ENCODE data around the gene RIMS3.

RIMS3 gene

DNA sequence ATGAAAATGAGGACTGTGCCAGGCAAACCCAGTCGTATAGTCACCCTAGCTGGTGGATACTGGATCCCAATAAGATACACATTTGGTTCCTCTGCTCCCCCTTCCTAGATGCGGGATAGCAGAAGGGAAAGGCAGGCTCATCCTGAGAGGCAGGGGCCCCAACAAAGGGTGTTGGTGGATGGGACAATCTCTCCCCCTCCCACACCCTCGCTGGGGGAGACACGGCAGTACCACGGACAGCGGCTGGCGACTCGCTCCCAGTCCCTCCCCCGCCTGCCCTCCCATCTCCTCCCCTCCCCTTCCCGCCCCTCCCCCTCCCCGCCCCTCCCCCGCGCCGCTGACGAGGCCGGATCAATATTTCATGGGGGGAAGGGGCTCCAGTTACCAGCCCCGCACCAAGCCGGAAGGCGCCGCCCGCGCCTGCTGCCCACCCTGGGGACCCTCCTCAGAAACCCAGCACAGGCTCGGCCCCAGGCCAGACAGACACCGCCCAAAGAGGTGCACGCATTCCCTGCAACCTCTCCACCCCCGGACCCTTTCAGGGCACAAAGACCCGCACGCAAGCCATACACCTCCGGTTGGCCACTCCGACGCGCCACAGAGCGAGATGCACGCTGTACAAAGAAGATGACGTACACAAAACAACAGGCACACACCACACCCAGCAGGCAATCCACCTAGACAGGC lies 11.5 kb downstream of the RIMS3 start:
- in situ Hi-C loops (cut with MboI; ENCODE audit: low sequenced_read_pairs) = no loop called here

- in situ Hi-C loops (cut with MboI; ENCODE audit: low sequenced_read_pairs) = no loop called here
Observed at GRCh38 chr1:40652979-40653378, 12.5 kb downstream of the RIMS3 start.

DNA sequence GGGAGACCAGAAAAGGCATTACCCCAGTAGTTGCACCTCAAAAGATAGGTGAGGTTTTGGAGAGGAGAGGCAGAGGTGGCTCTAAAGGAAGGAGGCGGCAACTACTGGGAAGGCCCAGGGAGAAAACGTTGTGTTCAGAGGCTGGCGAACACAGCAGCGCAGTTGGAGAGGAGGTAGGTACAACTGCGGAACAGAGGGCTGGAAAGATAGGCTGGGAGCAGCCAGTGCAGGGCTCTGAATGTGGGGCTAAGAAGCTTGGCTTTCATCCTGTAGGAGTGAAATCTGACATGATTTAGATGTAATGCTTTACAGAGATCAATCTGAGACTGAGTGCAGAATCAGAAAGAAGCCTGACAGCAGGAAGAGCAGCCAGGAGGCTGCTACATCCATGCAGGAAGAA lies 13.0 kb downstream of the RIMS3 start:
- in situ Hi-C loops (cut with MboI; ENCODE audit: low sequenced_read_pairs) = no loop called here

GRCh38 chr1:40651138-40651857 lies 14.2 kb downstream of the RIMS3 start:
- in situ Hi-C loops (cut with MboI; ENCODE audit: low sequenced_read_pairs) = no loop called here

- in situ Hi-C loops (cut with MboI; ENCODE audit: low sequenced_read_pairs) = no loop called here
Observed at GRCh38 chr1:40650075-40650474, 15.4 kb downstream of the RIMS3 start.

- in situ Hi-C loops (cut with MboI; ENCODE audit: low sequenced_read_pairs) = no loop called here
Observed at GRCh38 chr1:40649592-40649930, 15.9 kb downstream of the RIMS3 start.

- in situ Hi-C loops (cut with MboI; ENCODE audit: low sequenced_read_pairs) = no loop called here
Observed at GRCh38 chr1:40648928-40649591, 16.4 kb downstream of the RIMS3 start.

DNA sequence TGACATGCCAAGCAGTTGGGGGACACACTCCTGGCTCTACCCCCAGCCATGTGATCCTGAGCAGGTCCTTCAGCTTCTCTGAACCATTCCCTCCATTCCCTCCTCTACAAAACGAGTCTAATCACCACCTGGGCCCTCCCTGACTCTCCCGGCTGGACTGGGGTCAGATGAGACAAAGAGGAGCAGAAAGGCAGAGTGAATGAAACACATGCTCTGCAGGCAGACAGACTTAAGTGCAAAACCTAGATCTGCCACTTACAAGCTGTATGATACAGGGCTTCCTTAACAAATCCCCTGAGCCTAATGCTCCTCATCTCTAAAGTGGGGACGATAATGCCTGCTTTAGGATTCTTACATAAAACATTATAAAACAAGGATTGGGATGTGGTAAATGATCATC lies 17.3 kb downstream of the RIMS3 start:
- in situ Hi-C loops (cut with MboI; ENCODE audit: low sequenced_read_pairs) = no loop called here

DNA sequence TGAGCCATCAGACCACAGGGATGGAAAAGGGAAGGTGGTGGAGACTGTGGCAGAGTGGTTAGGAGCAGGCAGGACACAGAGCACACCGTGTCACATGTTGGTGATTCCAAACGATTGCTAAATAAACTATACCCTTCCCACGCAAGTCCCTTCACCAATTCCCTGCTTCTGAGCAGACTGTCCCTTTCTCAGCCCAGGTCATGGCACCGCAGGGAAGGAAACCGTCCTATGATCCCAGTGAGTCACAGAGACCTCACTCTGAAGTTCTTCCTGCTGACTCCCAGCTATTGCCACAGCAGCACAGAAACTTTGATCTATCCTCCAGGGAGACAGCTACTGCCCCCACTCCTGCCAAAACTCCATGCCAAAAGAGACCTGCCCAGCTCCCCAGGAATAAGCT lies 19.2 kb downstream of the RIMS3 start:
- in situ Hi-C loops (cut with MboI; ENCODE audit: low sequenced_read_pairs) = no loop called here

DNA sequence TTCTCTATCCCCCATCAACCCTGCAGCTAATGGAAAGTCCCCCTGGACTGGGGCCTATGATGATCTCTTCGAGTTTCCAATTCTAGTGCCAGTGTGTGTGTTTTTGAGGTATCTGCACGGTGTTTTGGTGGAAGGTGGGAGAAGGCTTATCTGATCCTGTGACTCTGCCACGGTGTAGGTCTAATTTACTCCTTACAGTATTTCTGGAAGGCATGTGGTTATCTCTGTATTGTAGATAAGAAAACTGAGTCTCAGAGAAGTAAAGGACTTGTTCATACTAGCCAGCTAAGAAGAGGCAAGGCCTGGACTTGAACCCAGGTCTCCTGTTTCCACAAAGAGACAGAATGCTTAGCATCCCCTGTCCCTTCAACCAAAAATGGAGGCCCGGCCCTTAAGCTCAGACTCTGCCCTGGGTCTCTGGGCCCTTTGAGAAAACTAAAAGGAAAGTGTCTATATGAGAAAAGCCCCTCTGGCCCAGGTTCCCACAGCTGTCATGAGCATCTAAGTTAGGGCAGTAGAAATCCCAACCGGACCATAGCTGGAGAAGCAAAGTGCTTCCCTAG lies 20.3 kb downstream of the RIMS3 start:
- in situ Hi-C loops (cut with MboI; ENCODE audit: low sequenced_read_pairs) = no loop called here

- in situ Hi-C loops (cut with MboI; ENCODE audit: low sequenced_read_pairs) = no loop called here
Observed at GRCh38 chr1:40641601-40642242, 23.8 kb downstream of the RIMS3 start.

DNA sequence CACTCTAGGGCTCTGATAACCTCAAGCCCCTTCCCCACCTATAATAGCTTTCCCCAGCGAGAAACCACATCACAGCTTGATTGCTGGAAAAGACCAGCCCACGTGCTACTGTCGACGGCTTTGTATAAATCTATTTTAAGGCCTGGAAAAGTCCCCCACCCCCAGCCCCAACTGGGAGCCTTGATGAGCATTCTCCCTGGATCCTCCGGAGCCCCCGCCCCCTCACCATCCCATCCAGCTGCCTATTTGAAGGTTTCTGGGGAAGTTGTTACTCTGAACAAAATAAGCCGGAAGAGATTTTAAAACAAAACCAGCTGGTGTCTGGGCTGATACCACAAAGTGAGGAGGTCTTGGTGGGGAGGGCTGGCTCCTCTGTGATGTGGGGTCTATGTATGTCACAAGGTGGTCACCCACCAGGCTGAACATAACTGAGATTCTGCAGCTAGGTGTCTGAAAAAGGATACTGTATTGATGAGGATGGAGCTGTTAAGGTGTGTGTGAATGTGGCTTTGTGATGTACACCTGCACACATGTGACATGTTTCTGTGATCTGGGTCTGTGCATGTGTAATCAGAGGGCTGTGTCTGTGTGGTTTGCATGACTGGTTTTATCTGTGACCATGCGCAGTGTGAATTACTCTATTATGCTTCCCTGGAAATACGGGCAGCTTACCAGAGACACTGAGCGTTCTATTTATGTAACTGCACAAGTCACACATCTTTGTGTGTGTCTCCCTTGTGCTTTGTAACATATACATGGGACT lies 25.0 kb downstream of the RIMS3 start:
- in situ Hi-C loops (cut with MboI; ENCODE audit: low sequenced_read_pairs) = no loop called here

- in situ Hi-C loops (cut with MboI; ENCODE audit: low sequenced_read_pairs) = no loop called here
Observed at GRCh38 chr1:40638097-40639036, 27.1 kb downstream of the RIMS3 start.

DNA sequence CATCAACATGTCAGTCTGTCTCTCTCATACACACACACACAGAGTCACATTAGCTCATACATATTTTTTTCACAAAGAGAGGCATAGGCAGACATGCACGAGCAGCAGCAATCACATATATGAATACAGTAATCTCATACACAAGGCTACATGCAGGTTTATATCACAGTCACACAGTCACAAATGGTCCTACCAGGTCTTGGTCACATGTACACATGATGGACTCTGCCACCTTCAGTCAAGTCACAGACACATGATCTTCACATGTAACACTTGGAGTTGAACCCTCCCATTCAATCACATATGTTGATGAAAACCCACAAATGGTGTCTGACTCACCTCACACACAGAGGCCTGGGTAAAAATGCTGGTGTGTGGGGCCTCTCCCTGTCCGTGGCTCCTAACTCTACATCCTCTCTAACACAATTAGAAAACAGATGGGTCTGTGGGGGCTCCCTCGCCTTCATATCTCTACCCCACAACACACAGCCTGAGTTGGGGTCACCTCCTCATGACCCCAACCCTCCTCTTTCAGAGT lies 27.9 kb downstream of the RIMS3 start:
- in situ Hi-C loops (cut with MboI; ENCODE audit: low sequenced_read_pairs) = no loop called here

DNA sequence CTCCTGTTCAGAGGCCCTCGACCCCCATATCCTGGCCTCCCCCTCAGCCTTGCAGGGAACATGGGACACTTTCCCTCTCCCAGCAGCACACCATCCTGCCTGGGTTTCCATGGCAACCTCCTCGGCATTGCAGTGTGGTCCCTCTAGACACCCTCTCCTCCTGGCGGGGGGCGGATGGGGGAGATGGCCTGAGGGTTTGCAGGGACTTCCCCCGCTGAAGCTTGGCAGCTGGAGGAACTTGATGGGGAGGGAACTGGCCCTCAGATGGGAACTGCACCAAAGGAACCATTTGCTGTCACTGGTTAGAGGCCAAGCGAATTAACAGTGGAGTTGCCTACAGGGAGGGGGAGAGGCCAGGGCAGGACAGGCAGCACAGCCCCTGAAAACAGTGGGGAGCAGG lies 28.7 kb downstream of the RIMS3 start:
- in situ Hi-C loops (cut with MboI; ENCODE audit: low sequenced_read_pairs) = no loop called here

DNA sequence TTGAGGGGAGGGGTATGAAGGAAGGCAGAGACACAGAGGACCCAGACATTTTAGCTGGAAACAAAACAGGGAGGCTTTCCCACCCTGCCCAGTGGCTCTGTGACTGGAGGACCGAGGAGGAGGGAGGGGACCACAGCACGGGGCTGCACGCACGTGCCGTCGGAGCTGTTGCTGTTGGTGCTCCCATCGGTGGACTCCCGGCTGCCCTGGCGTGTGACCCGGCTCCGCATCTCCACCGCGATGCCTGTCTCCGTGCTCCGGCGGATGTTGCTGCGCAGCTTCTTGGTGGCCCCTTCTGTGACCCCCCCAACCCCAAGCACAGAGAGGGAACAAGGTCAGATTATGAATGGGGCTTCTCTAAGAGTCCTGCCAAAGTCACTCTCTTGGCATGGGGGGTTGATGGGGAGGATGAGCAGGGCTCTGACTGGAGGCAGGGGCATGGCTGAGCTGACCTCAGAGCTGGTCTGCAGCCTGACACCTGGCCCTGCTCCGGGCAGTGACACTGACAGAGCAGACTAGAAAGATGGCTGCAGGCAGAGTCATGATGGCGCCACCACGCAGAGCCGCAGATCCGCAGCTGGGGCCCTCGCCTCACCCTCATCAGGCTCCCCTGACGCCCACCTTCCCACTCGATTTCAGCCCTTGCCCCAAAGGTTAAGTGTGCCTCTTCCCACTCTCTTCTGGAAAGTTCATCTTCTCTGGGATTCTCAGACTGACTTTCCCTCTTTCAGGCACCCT lies 29.6 kb downstream of the RIMS3 start:
- in situ Hi-C loops (cut with MboI; ENCODE audit: low sequenced_read_pairs) = no loop called here

DNA sequence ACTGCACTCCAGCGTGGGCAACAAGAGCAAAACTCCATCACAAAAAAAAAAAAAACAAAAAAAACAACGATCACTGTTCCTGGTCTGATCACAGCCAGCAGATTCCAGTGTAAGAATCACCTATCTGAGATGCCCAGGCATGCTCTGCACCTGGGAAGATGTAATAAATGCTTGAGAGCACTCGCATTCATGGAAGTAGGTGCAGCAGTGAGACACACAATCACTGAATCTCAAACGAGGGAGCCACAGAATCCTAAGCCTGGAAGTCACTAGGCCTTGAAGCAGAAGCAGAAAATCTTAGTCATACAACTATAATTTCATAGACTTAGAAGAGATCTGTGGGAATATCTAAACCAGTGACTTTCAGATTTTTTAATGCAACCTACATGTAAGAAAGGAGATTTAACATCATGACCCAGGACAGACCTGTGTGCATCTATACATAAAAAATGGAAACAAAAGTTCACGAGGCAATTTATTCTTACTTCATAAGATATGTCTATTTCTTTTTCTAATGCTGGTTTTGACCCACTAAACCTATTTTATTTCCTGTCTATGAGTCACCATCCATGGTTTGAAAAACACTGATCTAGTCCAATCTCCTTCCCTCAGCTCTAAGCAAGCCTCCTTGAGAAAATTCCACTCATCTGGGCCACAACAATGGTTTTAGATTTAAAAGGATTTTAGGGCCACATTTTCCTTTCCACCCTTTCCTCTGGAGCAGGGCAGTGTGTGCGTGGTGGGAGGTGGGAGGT lies 30.4 kb downstream of the RIMS3 start:
- in situ Hi-C loops (cut with MboI; ENCODE audit: low sequenced_read_pairs) = no loop called here

- in situ Hi-C loops (cut with MboI; ENCODE audit: low sequenced_read_pairs) = no loop called here
Observed at GRCh38 chr1:40633931-40634376, 31.5 kb downstream of the RIMS3 start.
